ENCODE results near the gene SKAP2. TPM values are rescaled to one million over a fixed set of nuclear protein-coding genes. Genes with fewer than 3 reads are reported as not detected.

SKAP2 gene
- polyA plus RNA-seq, 1 experiment, result 2.7 TPM

DNA sequence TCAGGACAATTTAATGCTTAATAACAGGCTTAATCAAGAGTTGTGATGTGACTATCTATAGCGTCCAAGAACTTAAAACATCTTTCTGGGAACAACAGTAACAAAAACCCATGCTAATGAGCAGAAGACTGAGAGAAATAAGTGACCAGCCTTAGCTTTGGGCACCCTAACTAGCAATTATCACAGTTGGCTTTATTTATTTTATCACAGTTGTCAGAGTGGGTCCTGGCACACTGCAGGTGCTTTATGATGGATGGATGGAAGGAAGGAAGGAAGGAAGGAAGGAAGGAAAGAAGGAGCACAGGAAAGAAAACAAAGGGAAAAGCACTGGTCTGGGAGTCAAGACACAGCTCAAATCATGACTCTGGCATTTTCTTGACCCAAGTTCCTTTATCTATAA, 181.1 kb downstream of the SKAP2 start:
- TF ChIP-seq, protein P1, sequence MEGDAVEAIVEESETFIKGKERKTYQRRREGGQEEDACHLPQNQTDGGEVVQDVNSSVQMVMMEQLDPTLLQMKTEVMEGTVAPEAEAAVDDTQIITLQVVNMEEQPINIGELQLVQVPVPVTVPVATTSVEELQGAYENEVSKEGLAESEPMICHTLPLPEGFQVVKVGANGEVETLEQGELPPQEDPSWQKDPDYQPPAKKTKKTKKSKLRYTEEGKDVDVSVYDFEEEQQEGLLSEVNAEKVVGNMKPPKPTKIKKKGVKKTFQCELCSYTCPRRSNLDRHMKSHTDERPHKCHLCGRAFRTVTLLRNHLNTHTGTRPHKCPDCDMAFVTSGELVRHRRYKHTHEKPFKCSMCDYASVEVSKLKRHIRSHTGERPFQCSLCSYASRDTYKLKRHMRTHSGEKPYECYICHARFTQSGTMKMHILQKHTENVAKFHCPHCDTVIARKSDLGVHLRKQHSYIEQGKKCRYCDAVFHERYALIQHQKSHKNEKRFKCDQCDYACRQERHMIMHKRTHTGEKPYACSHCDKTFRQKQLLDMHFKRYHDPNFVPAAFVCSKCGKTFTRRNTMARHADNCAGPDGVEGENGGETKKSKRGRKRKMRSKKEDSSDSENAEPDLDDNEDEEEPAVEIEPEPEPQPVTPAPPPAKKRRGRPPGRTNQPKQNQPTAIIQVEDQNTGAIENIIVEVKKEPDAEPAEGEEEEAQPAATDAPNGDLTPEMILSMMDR (IDR thresholded peaks at IDR 0.05; ENCODE audit: insufficient read depth, low read depth, low read length), result no peak
- ChIA-PET CTCF (interaction anchor here (0.9 to 5.7 kb wide), 8 partner anchors 9 to 592 kb away, joined by 3 to 43 read pairs (median 7); partner anchors contain the start of genes HOXA5 and HOXA6), POLR2A (no interaction called here)
- no peak for DNase-seq (ENCODE audit: low read depth)
- Histone ChIP-seq H3K4me3 (ENCODE audit: low read depth, low read length) (no peak overlapping the region), H3K27me3 (ENCODE audit: control insufficient read depth, insufficient read depth, low read length) (no peaks in the 10 kb centered on the region), H3K36me3 (ENCODE audit: control insufficient read depth, insufficient read depth, low read length) (no peaks in the 10 kb centered on the region)

DNA sequence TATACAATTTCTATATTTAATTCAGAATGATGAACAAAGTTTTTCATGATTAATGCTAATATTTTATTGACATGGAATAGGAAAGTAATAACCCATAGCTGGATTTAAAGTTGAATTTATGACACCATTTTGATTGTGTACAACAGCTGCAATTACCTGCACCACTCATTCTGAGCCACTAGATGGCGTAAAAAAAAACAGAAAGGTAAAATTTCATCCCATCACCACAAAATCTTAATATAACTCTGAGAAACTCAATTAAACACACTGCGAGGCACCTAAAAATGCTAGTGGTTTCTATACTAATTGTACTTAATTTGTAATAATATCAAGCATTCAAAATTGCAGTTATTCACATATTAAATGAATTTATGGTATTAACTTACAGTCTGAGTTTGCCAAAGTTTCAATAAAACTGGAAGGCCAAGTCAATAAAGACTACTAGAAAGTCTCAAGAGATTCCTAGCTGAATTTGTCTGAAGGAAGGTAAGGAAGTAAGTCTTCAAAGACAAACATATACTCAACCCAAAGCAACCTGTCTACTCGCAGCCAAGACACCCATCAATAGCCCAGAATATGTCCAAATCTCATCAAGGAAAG, 182.5 kb downstream of the SKAP2 start:
- ChIA-PET CTCF (interaction anchor here (0.6 to 5.7 kb wide), 15 partner anchors 9 to 1239 kb away, joined by 3 to 43 read pairs (median 5); partner anchors contain the start of genes HOXA5, HOXA6 and HOXA7), POLR2A (no interaction called here)
- TF ChIP-seq, protein P1 (IDR thresholded peaks at IDR 0.05; ENCODE audit: insufficient read depth, low read depth, low read length), result peak; percentile 66
- Histone ChIP-seq H3K4me3 (ENCODE audit: low read depth, low read length) (no peak overlapping the region), H3K36me3 (ENCODE audit: control insufficient read depth, insufficient read depth, low read length) (no peaks in the 10 kb centered on the region), H3K27me3 (ENCODE audit: control insufficient read depth, insufficient read depth, low read length) (no peaks in the 10 kb centered on the region)
- no peak for DNase-seq (ENCODE audit: low read depth)

DNA sequence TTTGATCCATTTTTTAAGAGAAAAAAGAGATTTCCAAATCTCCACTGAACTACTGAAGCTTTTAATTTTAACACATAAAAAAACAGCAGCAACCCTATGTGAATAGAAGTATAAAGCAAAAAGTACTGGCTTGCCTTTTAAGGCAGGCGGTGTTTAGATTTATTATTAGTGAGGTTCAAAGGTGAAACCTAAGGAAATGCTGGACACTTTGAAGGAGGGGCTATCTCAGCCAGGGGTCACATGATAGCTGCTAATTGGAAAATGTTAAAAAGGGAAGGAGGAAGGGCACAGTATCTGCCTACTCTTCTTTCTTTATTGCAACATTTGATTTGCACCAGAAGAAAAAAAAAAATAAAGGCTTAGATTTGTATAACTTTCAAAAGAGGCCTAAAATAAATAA, 183.8 kb downstream of the SKAP2 start:
- TF ChIP-seq, protein P1 (IDR thresholded peaks at IDR 0.05; ENCODE audit: insufficient read depth, low read depth, low read length), result no peak
- no peaks in the 10 kb centered on the region for H3K36me3 ChIP-seq (ENCODE audit: control insufficient read depth, insufficient read depth, low read length)
- DNase-seq (ENCODE audit: low read depth), result no peak
- ChIA-PET CTCF (interaction anchor here (0.6 to 5.7 kb wide), 9 partner anchors 12 to 476 kb away, joined by 3 to 43 read pairs (median 4); partner anchors contain the start of genes HOXA5, HOXA6 and HOXA7), POLR2A (no interaction called here)
- H3K27me3 ChIP-seq (ENCODE audit: control insufficient read depth, insufficient read depth, low read length), result no peaks in the 10 kb centered on the region
- H3K4me3 ChIP-seq (ENCODE audit: low read depth, low read length), result no peak overlapping the region

DNA sequence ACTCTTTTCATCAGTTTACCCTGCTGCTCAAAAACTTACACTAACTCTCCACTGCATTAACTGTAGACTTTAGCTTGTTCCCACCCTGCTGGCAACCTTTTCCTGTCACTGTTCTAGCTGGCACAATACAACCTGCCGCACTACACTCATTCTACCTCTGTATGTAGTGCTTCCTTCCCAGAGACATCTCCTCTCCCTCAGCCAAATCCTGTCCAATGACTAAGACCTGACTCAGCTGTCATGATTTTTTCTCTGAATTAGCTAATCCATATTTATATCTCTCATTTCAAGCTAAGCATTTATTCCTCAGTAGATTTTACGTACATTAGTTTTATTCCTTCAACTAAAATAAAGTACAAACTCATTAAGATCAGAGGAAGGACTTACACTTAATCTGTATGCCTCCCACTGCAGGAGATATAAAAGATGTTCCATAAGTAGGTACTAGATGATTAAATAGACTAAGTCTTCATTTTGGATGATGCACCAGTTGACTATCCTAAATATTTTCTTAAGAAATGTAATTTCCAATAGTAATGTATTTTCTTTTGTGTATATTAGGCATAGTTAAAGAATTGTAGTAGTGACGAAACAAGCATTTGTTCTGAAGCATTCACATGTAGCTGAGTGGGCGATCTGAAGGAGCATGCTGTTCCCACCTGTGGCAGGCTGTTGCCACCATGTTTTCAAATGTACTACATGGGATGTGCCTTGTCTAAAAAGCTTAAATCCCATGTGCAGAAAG, 189.1 kb downstream of the SKAP2 start:
- no peak for DNase-seq (ENCODE audit: low read depth)
- no peak overlapping the region for H3K4me3 ChIP-seq (ENCODE audit: low read depth, low read length)
- CTCF ChIA-PET, result interaction anchor here (0.7 to 1.7 kb wide), 7 partner anchors 8 to 475 kb away, joined by 3 to 6 read pairs (median 4); no protein-coding TSS in a partner anchor
- H3K36me3 ChIP-seq (ENCODE audit: control insufficient read depth, insufficient read depth, low read length), result no peaks in the 10 kb centered on the region
- TF ChIP-seq, protein P1 (IDR thresholded peaks at IDR 0.05; ENCODE audit: insufficient read depth, low read depth, low read length), result no peak
- H3K27me3 ChIP-seq (ENCODE audit: control insufficient read depth, insufficient read depth, low read length), result no peaks in the 10 kb centered on the region
- POLR2A ChIA-PET, result no interaction called here

DNA sequence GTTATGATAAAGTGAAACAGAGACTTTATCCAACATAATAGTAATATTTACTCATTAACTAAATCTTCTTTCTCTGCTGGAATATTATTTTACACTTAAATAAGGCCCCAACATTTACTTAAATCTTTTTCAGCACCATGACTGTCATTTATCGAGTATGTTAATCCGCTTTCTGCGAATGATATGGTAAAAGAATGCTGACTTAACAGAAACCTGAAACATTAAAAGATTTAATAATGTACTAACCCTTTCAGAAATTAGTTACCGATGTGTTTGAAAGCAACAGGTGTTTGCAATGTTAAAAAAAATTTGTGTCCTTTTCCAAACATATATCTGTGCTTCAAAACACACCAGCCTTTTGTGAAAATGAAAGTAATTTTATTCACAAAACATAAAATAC, 190.5 kb downstream of the SKAP2 start:
- no peaks in the 10 kb centered on the region for H3K27me3 ChIP-seq (ENCODE audit: control insufficient read depth, insufficient read depth, low read length)
- DNase-seq (ENCODE audit: low read depth), result no peak
- H3K36me3 ChIP-seq (ENCODE audit: control insufficient read depth, insufficient read depth, low read length), result no peaks in the 10 kb centered on the region
- TF ChIP-seq, protein P1 (IDR thresholded peaks at IDR 0.05; ENCODE audit: insufficient read depth, low read depth, low read length), result no peak
- H3K4me3 ChIP-seq (ENCODE audit: low read depth, low read length), result no peak overlapping the region
- CTCF ChIA-PET, result no interaction called here
- POLR2A ChIA-PET, result no interaction called here
